Sigmoid colon (tissue), 7 donors: Measurements from ENCODE around the gene NT5C1B. TPM values are rescaled to one million over a fixed set of nuclear protein-coding genes. Genes with fewer than 3 reads are reported as not detected.

Experiments used
- DNase-seq: peaks from one replicate; pipeline ENCODE4 v3.0.0-alpha.2; 2019
- H3K27ac ChIP-seq, 4 donors: fragments of 200-600 bp; sonication (generic); one replicate each; pipeline ENCODE4 v1.5.1; 2016 to 2019; ENCODE audit warnings: mild to moderate bottlenecking in 1 of 4
- H3K27me3 ChIP-seq, 3 donors: fragments of 200-600 bp; sonication (generic); one replicate each; pipeline ENCODE4 v1.5.1; 2019; ENCODE audit warnings: mild to moderate bottlenecking in 1 of 3
- H3K36me3 ChIP-seq, 4 donors: fragments of 200-600 bp; sonication (generic); one replicate each; pipeline ENCODE4 v1.5.1; 2016 to 2019
- H3K4me1 ChIP-seq, 4 donors: fragments of 200-600 bp; sonication (generic); one replicate each; pipeline ENCODE4 v1.5.1; 2017 to 2019
- H3K4me3 ChIP-seq, 4 donors: fragments of 200-600 bp; sonication (generic); one replicate each; pipeline ENCODE4 v1.5.1; 2017 to 2019; ENCODE audit warnings: mild to moderate bottlenecking in 2 of 4, moderate library complexity in 1 of 4
- H3K9me3 ChIP-seq, 4 donors: fragments of 200-600 bp in 3 of 4; sonication (generic) in 3 of 4; one replicate each; pipeline versions ENCODE4 v1.5.1 to v1.6.1; 2013 to 2019
- CTCF ChIP-seq, 4 experiments: fragments of 450-650 bp in 3 of 4; fragments of 200-600 bp in 1 of 4; IDR thresholded peaks; one replicate each; pipeline ENCODE4 v1.5.1; 2016 to 2019; ENCODE audit warnings: antibody characterized with exemption in 4 of 4, mild to moderate bottlenecking in 3 of 4, moderate library complexity in 2 of 4
- EP300 ChIP-seq, 4 donors: sonication (generic); formaldehyde crosslinking; IDR thresholded peaks; one replicate each; pipeline ENCODE4 v1.6.1; 2017; ENCODE audit warnings: antibody characterized with exemption in 4 of 4
- POLR2A ChIP-seq, 2 donors: fragments of 450-650 bp; IDR thresholded peaks; one replicate each; pipeline ENCODE4 v1.6.1; 2016; ENCODE audit warnings: antibody characterized with exemption in 2 of 2, mild to moderate bottlenecking in 2 of 2, moderate library complexity in 2 of 2
- POLR2AphosphoS5 ChIP-seq, 4 donors: sonication (generic); formaldehyde crosslinking; IDR thresholded peaks; one replicate each; pipeline ENCODE4 v1.6.1; 2017; ENCODE audit warnings: antibody characterized with exemption in 4 of 4
- WGBS, 2 donors: extraction: QIAGEN DNeasy Blood & Tissue Kit; methylation state at CpG; one replicate each; pipeline ENCODE4 v1.1.7; 2013; 5-methylcytosine and 5-hydroxymethylcytosine counted together
- intact Hi-C: fragments of 100-400 bp; cut with DNase I; formaldehyde crosslinking; loops from one replicate; pipeline ENCODE4 v1.15.1; 2023
- polyA plus RNA-seq, 3 donors: library from polyadenylated mRNA; stranded (reverse); fragments of 200-250 nt; gene quantifications; one replicate each; pipeline ENCODE4 v1.2.3, GENCODE V29; 2013
- total RNA-seq, 4 donors: library from RNA; depleted of rRNA; stranded (reverse); fragments of >200 nt; gene quantifications; one replicate each; pipeline ENCODE4 v1.1.0, GENCODE V29; 2016
- donor health status: healthy with polysubstance abuse.
- donor health status: Bipolar disorder and iron deficiency.
- donor health status: healthy.

Gene NT5C1B
- total and polyA plus RNA-seq, 7 donors: not detected

DNA sequence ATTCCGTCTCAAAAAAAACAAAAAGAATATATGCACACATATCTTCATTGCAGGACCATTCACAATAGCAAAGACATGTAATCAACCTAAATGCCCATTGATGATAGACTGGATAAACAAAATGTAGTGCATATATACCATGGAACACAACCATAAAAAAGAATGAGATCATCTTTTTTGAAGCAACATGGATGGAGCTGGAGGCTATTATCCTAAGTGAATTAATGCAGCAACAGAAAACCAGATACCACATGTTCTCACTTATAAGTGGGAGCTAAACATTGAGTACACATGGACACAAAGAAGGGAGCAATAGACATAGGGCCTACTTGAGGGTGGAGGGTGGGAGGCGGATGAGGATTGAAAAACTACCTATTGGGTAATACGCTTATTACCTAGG lies 8.8 kb downstream of the NT5C1B start:
- peaks cover 0 to 3% (median 0%) of the 10 kb centered on the region in 4 donors for H3K9me3 ChIP-seq
- TF ChIP-seq POLR2AphosphoS5 (IDR thresholded peaks at IDR 0.05) (no peak), CTCF (IDR thresholded peaks at IDR 0.05) (no peak), POLR2A (IDR thresholded peaks at IDR 0.05) (no peak), EP300 (IDR thresholded peaks at IDR 0.05) (no peak)
- H3K27ac ChIP-seq: no peak overlapping the region
- no peaks in the 10 kb centered on the region for H3K27me3 ChIP-seq
- WGBS, 2 donors: 92 to 97% methylated on average over 3 of the region's 3 CpGs
- no peak for DNase-seq
- H3K36me3 ChIP-seq: no peaks in the 10 kb centered on the region
- intact Hi-C loops: no loop called here
- H3K4me3 ChIP-seq: no peak overlapping the region
- H3K4me1 ChIP-seq: no peaks in the 10 kb centered on the region

DNA sequence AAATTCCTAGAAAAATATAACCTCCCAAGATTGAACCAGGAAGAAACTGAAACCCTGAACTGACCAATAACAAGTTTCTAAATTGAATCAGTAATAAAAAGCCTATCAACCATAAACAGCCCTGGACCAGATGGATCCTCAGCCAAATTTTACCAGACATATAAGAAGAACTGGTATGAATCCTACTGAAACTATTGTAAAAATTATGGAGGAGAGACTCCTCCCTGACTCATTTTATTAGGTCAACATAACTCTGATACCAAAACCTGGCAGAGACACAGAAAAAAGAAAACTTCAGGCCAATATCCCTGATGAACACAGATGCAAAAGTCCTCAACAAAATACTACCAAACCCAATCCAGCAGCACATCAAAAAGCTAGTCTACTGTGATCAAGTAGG lies 11.3 kb downstream of the NT5C1B start:
- Histone ChIP-seq H3K27ac (no peak overlapping the region), H3K36me3 (no peaks in the 10 kb centered on the region), H3K9me3 (peaks cover 0 to 3% (median 0%) of the 10 kb centered on the region in 4 donors), H3K4me1 (no peaks in the 10 kb centered on the region), H3K27me3 (no peaks in the 10 kb centered on the region), H3K4me3 (no peak overlapping the region)
- TF ChIP-seq POLR2AphosphoS5 (IDR thresholded peaks at IDR 0.05) (no peak), EP300 (IDR thresholded peaks at IDR 0.05) (no peak), CTCF (IDR thresholded peaks at IDR 0.05) (no peak), POLR2A (IDR thresholded peaks at IDR 0.05) (no peak)
- no peak for DNase-seq
- intact Hi-C loops: no loop called here

- Histone ChIP-seq H3K4me3 (no peak overlapping the region), H3K36me3 (no peaks in the 10 kb centered on the region), H3K27me3 (no peaks in the 10 kb centered on the region), H3K9me3 (no peaks in the 10 kb centered on the region), H3K27ac (no peak overlapping the region), H3K4me1 (peaks cover 0 to 2% (median 0%) of the 10 kb centered on the region in 4 donors)
- WGBS, 2 donors: 55 to 68% methylated on average over 1 of the region's 1 CpG
- intact Hi-C loops: no loop called here
- DNase-seq: no peak
- no peak for TF ChIP-seq CTCF (IDR thresholded peaks at IDR 0.05)
- TF ChIP-seq EP300 (IDR thresholded peaks at IDR 0.05): no peak
- TF ChIP-seq POLR2AphosphoS5 (IDR thresholded peaks at IDR 0.05): no peak
- no peak for TF ChIP-seq POLR2A (IDR thresholded peaks at IDR 0.05)
Measured at GRCh38 chr2:18566145-18566769, 23.1 kb downstream of the NT5C1B start.

DNA sequence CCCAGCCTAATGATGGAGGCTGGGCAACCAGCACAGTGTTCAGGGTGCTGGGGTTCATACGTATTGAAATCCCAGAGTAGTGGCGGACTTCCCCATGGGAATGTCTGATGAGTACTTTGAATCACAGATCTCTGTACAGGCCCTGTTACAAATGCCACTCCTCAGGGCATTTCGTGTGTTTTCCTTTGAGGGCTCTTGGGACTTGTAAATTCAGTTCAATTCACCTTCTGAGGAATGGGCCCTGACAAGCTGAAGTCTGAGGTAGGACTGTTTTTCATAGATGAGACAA lies 28.6 kb downstream of the NT5C1B start:
- Histone ChIP-seq H3K4me3 (peak overlapping the region; percentile 73 to 88 (median 78)), H3K27me3 (no peaks in the 10 kb centered on the region), H3K4me1 (peaks cover 0 to 32% (median 21%) of the 10 kb centered on the region in 4 donors), H3K9me3 (no peaks in the 10 kb centered on the region), H3K36me3 (no peaks in the 10 kb centered on the region), H3K27ac (peak overlapping the region; percentile 95 to 99 (median 96))
- 0 to 4% methylated on average over 3 of the region's 3 CpGs for WGBS, 2 donors
- no peak for DNase-seq
- intact Hi-C loops: loop anchor here (2.0 to 5.0 kb wide), 2 partner anchors 40 to 787 kb away; no protein-coding TSS in a partner anchor
- TF ChIP-seq POLR2A (IDR thresholded peaks at IDR 0.05) (no peak), CTCF (IDR thresholded peaks at IDR 0.05) (no peak), POLR2AphosphoS5 (IDR thresholded peaks at IDR 0.05) (no peak), EP300 (IDR thresholded peaks at IDR 0.05) (no peak)
